Neural progenitor cell (in vitro differentiated cells): ENCODE results near the gene RWDD2A. TPM values are rescaled to one million over a fixed set of nuclear protein-coding genes. Genes with fewer than 3 reads are reported as not detected.

Experiments used
- DNase-seq: peaks from one replicate; pipeline ENCODE4 v3.0.0-alpha.2; 2016; ENCODE audit warnings: low spot score
- H2AFZ ChIP-seq: fragments of 200-600 bp; sonication (generic); replicated peaks from 2 replicates; pipeline ENCODE4 v1.6.1; 2016; ENCODE audit warnings: antibody characterized with exemption
- H3F3A ChIP-seq: fragments of 200-600 bp; sonication (generic); 2 replicates; pipeline ENCODE4 v1.6.1; 2016; ENCODE audit warnings: antibody characterized with exemption, low read depth
- H3K27ac ChIP-seq: fragments of 200-600 bp; sonication (generic); 2 replicates; pipeline ENCODE4 v1.5.1; 2016; ENCODE audit warnings: mild to moderate bottlenecking
- H3K27me3 ChIP-seq: fragments of 200-600 bp; sonication (generic); 2 replicates; pipeline ENCODE4 v1.6.1; 2016; ENCODE audit warnings: mild to moderate bottlenecking, moderate library complexity
- H3K36me3 ChIP-seq: fragments of 200-600 bp; sonication (generic); 2 replicates; pipeline ENCODE4 v1.5.1; 2016
- H3K4me1 ChIP-seq: fragments of 200-600 bp; sonication (generic); 2 replicates; pipeline ENCODE4 v1.6.1; 2016; ENCODE audit warnings: mixed run types
- H3K4me2 ChIP-seq: fragments of 200-600 bp; sonication (generic); 2 replicates; pipeline ENCODE4 v1.6.1; 2016
- H3K4me3 ChIP-seq: fragments of 200-600 bp; sonication (generic); 2 replicates; pipeline ENCODE4 v1.5.1; 2016
- H3K79me2 ChIP-seq: fragments of 200-600 bp; sonication (generic); 2 replicates; pipeline ENCODE4 v1.6.1; 2016; ENCODE audit warnings: low read depth
- H3K9ac ChIP-seq: fragments of 200-600 bp; sonication (generic); 2 replicates; pipeline ENCODE4 v1.6.1; 2016
- H3K9me3 ChIP-seq: fragments of 200-600 bp; sonication (generic); 2 replicates; pipeline ENCODE4 v1.5.1; 2016; ENCODE audit warnings: low read depth
- H4K20me1 ChIP-seq: fragments of 200-600 bp; sonication (generic); 2 replicates; pipeline ENCODE4 v1.6.1; 2016; ENCODE audit warnings: low read depth
- H3K27ac Mint-ChIP-seq: 3 replicates; pipeline ENCODE4 v1.8.0; 2021; ENCODE audit warnings: mixed read lengths
- H3K27me3 Mint-ChIP-seq: 2 replicates; pipeline ENCODE4 v1.8.0; 2022; ENCODE audit warnings: low read depth, mild to moderate bottlenecking, inconsistent platforms, moderate library complexity, mixed read lengths; ENCODE audit not compliant: insufficient read depth
- H3K36me3 Mint-ChIP-seq: 3 replicates; pipeline ENCODE4 v1.8.0; 2021; ENCODE audit warnings: mixed read lengths
- H3K4me1 Mint-ChIP-seq: 3 replicates; pipeline ENCODE4 v1.8.0; 2021; ENCODE audit warnings: mixed read lengths
- H3K4me3 Mint-ChIP-seq: 3 replicates; pipeline ENCODE4 v1.8.0; 2021; ENCODE audit warnings: mild to moderate bottlenecking, moderate library complexity, mixed read lengths
- H3K9me3 Mint-ChIP-seq: 3 replicates; pipeline ENCODE4 v1.8.0; 2020; ENCODE audit warnings: mixed read lengths
- EZH2 ChIP-seq: fragments of 200-600 bp; sonication (generic); IDR thresholded peaks from 2 replicates; pipeline ENCODE4 v1.6.1; 2017; ENCODE audit warnings: antibody characterized with exemption, mild to moderate bottlenecking, moderate library complexity
- EZH2phosphoT487 ChIP-seq: fragments of 200-600 bp; sonication (generic); IDR thresholded peaks from 2 replicates; pipeline ENCODE4 v1.6.1; 2017; ENCODE audit warnings: antibody characterized with exemption
- total RNA-seq: library from RNA; depleted of rRNA; stranded (reverse); fragments of >200 nt; gene quantifications from 2 replicates; pipeline ENCODE4 v1.2.3, GENCODE V29; 2015; ENCODE audit warnings: low replicate concordance
- TF ChIP-seq, protein P1 (sequence below): fragments of 200-600 bp; sonication (generic); IDR thresholded peaks from 2 replicates; pipeline ENCODE4 v1.5.1; 2017; ENCODE audit warnings: antibody characterized with exemption, mild to moderate bottlenecking

RWDD2A gene
- total RNA-seq: 6.9 and 8.5 TPM in 2 replicates

DNA sequence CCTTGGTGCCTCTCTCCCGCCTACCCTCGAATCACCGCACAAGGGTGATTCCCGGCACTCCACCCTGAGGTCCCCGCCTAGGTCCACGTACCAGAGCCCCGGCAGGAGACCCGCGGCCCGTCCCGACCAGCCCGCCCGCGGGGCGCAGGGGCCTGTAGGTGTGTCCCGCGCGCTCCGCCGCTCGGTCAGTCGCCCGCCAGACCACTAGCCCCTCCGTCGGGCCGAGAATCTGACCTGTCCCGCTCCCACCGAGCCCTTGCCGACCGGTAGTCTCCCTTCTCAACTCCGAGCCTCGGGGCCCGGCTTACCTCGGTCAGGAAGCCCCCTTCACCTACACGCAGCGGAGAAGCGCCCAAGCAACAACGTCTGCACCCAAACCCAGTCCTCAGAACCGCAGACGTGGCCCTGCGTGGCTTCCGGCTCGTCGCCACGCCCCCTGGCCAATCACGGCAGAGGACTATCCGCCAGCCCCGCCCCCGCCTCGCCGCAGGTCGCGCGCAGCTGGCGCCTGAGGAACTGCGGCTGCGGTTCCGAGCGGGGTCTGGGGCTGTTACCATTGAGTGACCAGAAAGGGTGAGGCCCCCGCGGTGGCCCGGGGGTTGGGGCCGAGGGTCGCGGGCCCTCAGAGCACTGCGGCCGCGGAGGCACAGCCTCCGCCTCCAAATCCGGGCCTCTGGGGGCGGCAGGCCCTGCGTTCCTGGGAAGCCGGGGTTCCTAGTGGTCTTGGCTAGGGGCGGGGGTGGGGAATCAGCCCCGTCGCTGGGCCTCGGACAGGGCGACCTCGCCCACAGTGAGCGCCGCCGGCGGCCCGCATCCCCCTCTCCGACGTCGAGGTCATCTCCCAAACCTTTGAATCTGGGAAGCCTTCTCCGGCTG, at the start of gene RWDD2A, which contains the start of gene PGM3:
RWDD2A (plus strand) TSS at position 487 of the 876 bp plus-strand sequence. CDS start 1,095 bp downstream, outside the sequence.
PGM3 (minus strand) TSS at position 395 of the 876 bp plus-strand sequence. CDS start 2,253 bp downstream, outside the sequence.
- H2AFZ ChIP-seq: peak within 1 kb of the TSS; percentile 86
- H3K27ac ChIP-seq: peak within 1 kb of the TSS; percentile 68
- H3K27me3 Mint-ChIP-seq: no peaks in the 10 kb centered on the region
- peaks cover 52% of the 10 kb centered on the region for H3K79me2 ChIP-seq
- H3F3A ChIP-seq: no peaks in the 10 kb centered on the region
- peaks cover 18% of the 10 kb centered on the region for H3K36me3 Mint-ChIP-seq
- H3K9me3 Mint-ChIP-seq: no peaks in the 10 kb centered on the region
- peak within 1 kb of the TSS; percentile 49 for H3K9ac ChIP-seq
- peaks cover 12% of the 10 kb centered on the region for H3K36me3 ChIP-seq
- H3K27ac Mint-ChIP-seq: peak within 1 kb of the TSS; percentile 96
- H3K4me3 Mint-ChIP-seq: peak within 1 kb of the TSS; percentile 99
- no peaks in the 10 kb centered on the region for H3K27me3 ChIP-seq
- no peaks in the 10 kb centered on the region for H3K9me3 ChIP-seq
- TF ChIP-seq EZH2 (no peak), EZH2phosphoT487 (no peak)
- TF ChIP-seq, protein P1, sequence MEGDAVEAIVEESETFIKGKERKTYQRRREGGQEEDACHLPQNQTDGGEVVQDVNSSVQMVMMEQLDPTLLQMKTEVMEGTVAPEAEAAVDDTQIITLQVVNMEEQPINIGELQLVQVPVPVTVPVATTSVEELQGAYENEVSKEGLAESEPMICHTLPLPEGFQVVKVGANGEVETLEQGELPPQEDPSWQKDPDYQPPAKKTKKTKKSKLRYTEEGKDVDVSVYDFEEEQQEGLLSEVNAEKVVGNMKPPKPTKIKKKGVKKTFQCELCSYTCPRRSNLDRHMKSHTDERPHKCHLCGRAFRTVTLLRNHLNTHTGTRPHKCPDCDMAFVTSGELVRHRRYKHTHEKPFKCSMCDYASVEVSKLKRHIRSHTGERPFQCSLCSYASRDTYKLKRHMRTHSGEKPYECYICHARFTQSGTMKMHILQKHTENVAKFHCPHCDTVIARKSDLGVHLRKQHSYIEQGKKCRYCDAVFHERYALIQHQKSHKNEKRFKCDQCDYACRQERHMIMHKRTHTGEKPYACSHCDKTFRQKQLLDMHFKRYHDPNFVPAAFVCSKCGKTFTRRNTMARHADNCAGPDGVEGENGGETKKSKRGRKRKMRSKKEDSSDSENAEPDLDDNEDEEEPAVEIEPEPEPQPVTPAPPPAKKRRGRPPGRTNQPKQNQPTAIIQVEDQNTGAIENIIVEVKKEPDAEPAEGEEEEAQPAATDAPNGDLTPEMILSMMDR: no peak
- H3K4me1 Mint-ChIP-seq: peaks cover 27% of the 10 kb centered on the region
- DNase-seq: peak; percentile 95
- peak within 1 kb of the TSS; percentile 88 for H3K4me2 ChIP-seq
- H3K4me3 ChIP-seq: peak within 1 kb of the TSS; percentile 90
- peaks cover 34% of the 10 kb centered on the region for H4K20me1 ChIP-seq
- H3K4me1 ChIP-seq: peaks cover 7% of the 10 kb centered on the region

DNA sequence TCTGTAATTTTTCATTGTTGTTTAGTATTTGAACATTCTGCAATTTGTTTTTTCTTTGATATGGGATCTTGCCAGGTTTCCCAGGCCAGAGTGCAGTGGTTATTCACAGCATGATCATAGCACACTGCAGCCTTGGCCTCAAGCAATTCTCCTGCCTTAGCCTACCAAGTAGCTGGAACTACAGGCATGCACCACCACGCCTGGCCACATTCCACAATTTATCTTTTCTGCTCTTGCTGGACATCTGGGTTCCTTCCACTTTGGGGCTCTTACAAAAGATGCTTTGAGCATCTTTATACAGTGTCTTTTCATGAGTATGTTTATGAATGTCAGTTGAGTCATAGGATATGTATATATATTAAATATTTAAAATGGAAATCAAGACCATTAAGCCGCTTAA, 42.0 kb upstream of the RWDD2A start:
- Histone ChIP-seq H3F3A (no peaks in the 10 kb centered on the region), H3K4me2 (no peak overlapping the region), H3K4me3 (no peak overlapping the region), H4K20me1 (no peaks in the 10 kb centered on the region), H3K9ac (no peak overlapping the region), H3K36me3 (peaks cover 5% of the 10 kb centered on the region), H3K27ac (no peak overlapping the region), H3K27me3 (no peaks in the 10 kb centered on the region), H3K4me1 (no peaks in the 10 kb centered on the region), H3K9me3 (no peaks in the 10 kb centered on the region), H3K79me2 (no peaks in the 10 kb centered on the region), H2AFZ (no peak overlapping the region)
- DNase-seq: no peak
- H3K36me3 Mint-ChIP-seq: peaks cover 5% of the 10 kb centered on the region
- H3K9me3 Mint-ChIP-seq: no peaks in the 10 kb centered on the region
- H3K4me3 Mint-ChIP-seq: no peak overlapping the region
- no peaks in the 10 kb centered on the region for H3K27me3 Mint-ChIP-seq
- no peaks in the 10 kb centered on the region for H3K4me1 Mint-ChIP-seq
- H3K27ac Mint-ChIP-seq: no peak overlapping the region
- TF ChIP-seq EZH2 (no peak), EZH2phosphoT487 (no peak)
- TF ChIP-seq, protein P1: no peak

DNA sequence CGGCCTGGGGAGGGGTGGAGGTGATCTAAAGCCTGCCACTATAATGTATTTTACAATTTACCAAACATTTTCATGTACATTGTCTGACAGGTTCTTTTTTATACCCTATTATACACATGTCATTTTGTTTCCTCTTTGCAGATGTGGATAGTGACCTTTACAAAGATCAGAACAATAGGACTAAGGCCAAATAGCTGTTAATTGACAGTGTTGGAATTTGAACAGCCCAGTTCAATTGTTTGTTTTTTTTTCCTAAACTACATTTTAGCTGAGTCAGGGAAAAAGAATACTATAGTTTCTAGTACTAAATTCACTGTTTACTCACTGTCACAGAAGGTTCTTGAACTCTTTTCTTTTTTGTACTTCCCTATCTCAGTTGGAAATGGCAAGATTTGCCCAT, 40.2 kb upstream of the RWDD2A start:
- Histone ChIP-seq H3K4me2 (no peak overlapping the region), H3K4me1 (no peaks in the 10 kb centered on the region), H3F3A (no peaks in the 10 kb centered on the region), H3K9me3 (no peaks in the 10 kb centered on the region), H3K27ac (no peak overlapping the region), H3K79me2 (no peaks in the 10 kb centered on the region), H3K27me3 (no peaks in the 10 kb centered on the region), H4K20me1 (no peaks in the 10 kb centered on the region), H2AFZ (no peak overlapping the region), H3K36me3 (peaks cover 5% of the 10 kb centered on the region), H3K4me3 (no peak overlapping the region), H3K9ac (no peak overlapping the region)
- DNase-seq: no peak
- peaks cover 4% of the 10 kb centered on the region for H3K36me3 Mint-ChIP-seq
- H3K27me3 Mint-ChIP-seq: no peaks in the 10 kb centered on the region
- no peak for TF ChIP-seq EZH2
- no peak overlapping the region for H3K4me3 Mint-ChIP-seq
- no peak overlapping the region for H3K27ac Mint-ChIP-seq
- no peaks in the 10 kb centered on the region for H3K4me1 Mint-ChIP-seq
- no peaks in the 10 kb centered on the region for H3K9me3 Mint-ChIP-seq
